Islet of Langerhans (tissue), 1 donor: ENCODE data around the gene LIMCH1.
"Not testable (repeated sequence)": the region's sequence is repeated elsewhere in the genome, so short reads cannot be mapped to it uniquely, and the experiment has no call there.

Experiments used
- FAIRE-seq: peaks from one replicate; lab custom pipeline; 2011; peaks lifted over from hg19 to GRCh38; lab: Jason Lieb, UNC

Gene LIMCH1

DNA sequence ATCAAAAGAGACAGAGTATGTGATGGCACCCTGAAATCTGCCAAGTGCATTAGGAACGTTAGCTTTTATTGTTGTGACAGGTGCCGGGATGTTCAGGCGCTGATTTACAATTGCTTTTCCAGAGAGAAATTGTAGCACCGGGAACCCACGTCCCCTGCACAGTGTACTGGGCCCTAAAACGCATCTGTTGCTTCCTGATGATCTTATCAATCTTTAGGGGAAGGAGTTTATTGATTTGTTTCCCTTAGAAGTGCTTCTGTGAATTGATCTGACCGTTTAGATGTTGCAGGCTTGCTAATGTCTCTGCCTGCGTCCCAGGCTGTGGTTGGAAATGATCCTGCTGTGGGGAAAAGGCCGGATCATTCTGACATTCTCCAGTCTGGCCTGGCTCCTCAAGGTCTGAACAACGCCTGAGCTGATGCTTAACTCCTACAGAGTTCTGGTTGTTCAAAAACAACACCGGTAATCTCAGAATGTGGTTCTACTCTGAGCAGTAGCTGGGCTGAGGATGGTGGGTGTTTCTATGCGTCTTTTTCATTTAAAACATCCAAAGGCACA, 193.7 kb downstream of the LIMCH1 start:
- no peak for FAIRE-seq

GRCh38 chr4:41734371-41734770, 196.4 kb downstream of the LIMCH1 start:
- FAIRE-seq: no peak

GRCh38 chr4:41737491-41737890, 199.5 kb downstream of the LIMCH1 start:
- FAIRE-seq: not testable (repeated sequence)

GRCh38 chr4:41741354-41741753, 203.4 kb downstream of the LIMCH1 start:
- no peak for FAIRE-seq

GRCh38 chr4:41744572-41745291, 206.8 kb downstream of the LIMCH1 start:
- FAIRE-seq: no peak

- FAIRE-seq: no peak
Observed at GRCh38 chr4:41745292-41746024, 207.5 kb downstream of the LIMCH1 start.

- no peak for FAIRE-seq
Observed at GRCh38 chr4:41746025-41746439, 208.1 kb downstream of the LIMCH1 start.

DNA sequence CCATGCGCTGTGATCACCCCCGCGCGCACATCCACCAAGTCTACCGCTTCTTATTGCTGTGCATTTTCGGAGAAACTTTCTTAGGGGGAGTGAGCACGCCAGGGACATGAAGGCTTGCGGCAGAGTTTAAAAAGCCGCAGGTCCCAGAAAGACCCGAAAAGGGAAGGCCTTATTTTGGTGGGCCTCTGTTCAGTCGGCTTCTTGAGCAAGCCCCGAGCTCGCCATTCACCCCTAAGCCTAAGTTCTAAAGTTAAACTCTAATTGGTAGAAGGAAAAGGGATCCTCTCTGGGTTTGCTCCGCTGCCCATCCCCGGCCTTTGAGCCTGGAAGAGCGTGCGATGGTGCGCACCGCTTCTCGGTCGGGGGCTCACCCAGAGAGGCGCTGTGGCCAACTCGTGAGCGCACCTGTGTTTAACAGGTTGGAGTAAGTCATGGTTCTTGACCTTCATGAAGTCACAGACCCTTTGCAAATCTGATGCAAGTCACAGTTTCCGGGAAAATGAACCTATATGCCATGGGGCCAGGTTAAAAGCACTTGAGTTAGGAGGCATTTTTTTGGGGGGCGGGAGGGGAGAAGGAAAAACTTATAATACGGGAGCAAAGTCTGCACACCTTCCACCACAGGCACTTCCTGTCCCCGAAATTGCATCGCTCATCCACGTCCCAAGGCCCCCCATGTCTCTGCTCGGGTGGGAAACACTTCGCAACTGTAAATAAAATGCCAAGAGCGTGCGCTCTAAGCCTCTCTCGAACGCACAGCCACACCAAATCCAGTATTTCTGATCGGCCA, 208.7 kb downstream of the LIMCH1 start:
- no peak for FAIRE-seq

GRCh38 chr4:41747230-41748055, 209.5 kb downstream of the LIMCH1 start:
- FAIRE-seq: no peak

DNA sequence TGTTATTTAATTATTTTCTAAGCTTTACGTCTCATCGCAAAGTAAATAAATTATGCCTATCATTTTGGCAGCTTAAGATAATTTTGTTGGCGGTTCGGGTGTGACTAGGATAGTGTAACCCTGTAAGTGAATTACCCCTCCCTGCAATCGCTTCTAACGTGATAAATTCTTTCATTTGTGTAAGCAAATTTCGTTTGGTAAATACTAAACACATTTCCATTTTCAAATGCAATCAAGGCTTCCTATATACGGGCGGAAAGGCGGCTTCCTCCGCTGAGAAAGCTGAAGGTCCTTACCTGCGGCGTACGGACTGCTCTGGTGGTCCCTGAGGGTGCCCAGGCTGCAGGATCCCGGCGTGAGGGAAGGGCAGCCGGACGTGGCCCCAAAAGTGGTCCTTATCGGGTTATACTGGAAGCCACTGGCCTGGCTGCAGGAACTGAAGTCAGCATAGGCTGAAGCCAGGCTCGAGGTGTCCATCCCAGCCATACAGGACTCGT, 210.2 kb downstream of the LIMCH1 start:
- FAIRE-seq: no peak

DNA sequence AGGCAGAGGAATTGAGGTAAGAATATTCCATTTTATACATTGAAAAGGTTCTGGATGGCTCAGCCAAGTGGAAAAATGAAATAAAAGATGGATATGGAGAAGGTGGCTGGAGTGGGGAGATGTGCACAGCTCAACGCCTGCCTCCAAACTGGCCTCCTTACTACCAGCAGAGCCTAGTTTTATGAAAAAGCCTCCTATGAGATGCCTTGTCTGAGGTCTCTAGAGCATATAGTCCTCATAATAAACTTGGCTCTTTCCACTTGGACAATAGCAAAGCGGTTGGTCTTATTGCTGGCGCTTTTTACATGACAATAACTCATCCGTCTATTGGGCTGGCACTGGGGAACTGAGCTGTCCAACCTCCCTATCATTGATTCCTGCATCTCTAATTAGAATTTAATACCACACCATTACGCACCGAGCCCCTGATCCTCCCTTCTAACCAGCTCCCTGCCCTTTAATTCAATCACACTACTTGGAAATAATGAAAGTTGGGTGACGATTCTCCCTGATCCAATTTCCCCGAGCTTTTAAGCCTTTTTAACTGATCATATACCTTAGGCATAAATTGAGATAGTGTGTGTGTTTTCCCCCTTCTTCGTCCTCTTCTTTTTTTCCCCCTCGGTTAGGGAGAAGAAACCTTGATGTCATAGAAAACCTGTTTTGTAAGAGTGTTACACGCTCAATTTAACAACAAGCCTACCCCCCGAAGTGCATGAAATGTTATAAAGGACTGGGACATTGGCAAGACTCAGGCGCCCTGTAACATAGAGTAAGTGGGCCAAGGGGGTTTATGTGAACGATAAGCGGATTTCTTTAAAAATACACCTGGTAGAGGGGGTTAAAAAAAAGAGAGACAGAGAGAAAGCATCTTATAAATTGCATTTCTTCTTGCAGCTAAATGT, 210.9 kb downstream of the LIMCH1 start, which contains the start of gene PHOX2B:
Gene PHOX2B, minus strand, starts transcription at position 155 of the 905 bp plus-strand sequence. Its CDS starts 115 bp downstream, at position 40.
- no peak for FAIRE-seq

DNA sequence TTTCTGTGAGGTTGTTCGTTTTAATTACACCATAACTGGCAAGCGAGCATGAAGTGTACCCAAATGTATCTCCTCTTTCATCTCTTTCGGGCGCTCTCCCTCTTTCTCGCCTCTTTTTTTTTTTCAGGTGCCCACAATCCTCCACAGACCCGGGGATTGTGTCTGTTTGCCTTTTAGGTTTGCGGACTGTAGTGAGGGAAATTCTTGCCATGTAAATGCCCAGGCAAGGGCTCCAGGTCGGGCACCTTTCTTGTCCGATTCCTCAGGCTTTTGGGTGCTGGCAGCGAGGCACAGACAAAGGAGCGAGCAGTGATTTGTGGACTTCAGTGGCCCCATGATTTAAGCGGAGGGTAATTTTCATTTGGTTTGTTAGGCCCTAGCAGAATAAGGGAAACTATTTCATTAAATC, 211.7 kb downstream of the LIMCH1 start:
- FAIRE-seq: no peak
